Ishikawa (cell line): ENCODE measurements around the gene PRSS2.

Experiments
- CEBPB ChIP-seq: IDR thresholded peaks from 2 replicates; pipeline ENCODE4 v1.6.1; 2012
- EP300 ChIP-seq: IDR thresholded peaks from 2 replicates; pipeline ENCODE4 v1.6.1; 2012; ENCODE audit warnings: borderline replicate concordance
- FOXM1 ChIP-seq: IDR thresholded peaks from 2 replicates; pipeline ENCODE4 v1.6.1; 2012; ENCODE audit warnings: low read depth, borderline replicate concordance
- MAX ChIP-seq: IDR thresholded peaks from 2 replicates; pipeline ENCODE4 v1.6.1; 2012
- NFIC ChIP-seq: IDR thresholded peaks from 2 replicates; pipeline ENCODE4 v1.6.1; 2012
- RAD21 ChIP-seq: IDR thresholded peaks from 2 replicates; pipeline ENCODE4 v1.6.1; 2012; ENCODE audit warnings: low read depth
- TAF1 ChIP-seq: IDR thresholded peaks from 2 replicates; pipeline ENCODE4 v1.6.1; 2012; ENCODE audit warnings: low read depth, mild to moderate bottlenecking
- TCF12 ChIP-seq: IDR thresholded peaks from 2 replicates; pipeline ENCODE4 v1.6.1; 2012; ENCODE audit warnings: low read depth
- YY1 ChIP-seq: IDR thresholded peaks from 2 replicates; pipeline ENCODE4 v1.6.1; 2012; ENCODE audit warnings: low read depth
- TF ChIP-seq, protein P1 (sequence below): IDR thresholded peaks from 2 replicates; pipeline ENCODE4 v1.6.1; 2012; ENCODE audit warnings: low read depth, mild to moderate bottlenecking

- TF ChIP-seq NFIC (no peak), RAD21 (no peak), EP300 (no peak), TAF1 (no peak), FOXM1 (no peak), TCF12 (no peak), YY1 (no peak), MAX (no peak), CEBPB (no peak)
- TF ChIP-seq, protein P1, sequence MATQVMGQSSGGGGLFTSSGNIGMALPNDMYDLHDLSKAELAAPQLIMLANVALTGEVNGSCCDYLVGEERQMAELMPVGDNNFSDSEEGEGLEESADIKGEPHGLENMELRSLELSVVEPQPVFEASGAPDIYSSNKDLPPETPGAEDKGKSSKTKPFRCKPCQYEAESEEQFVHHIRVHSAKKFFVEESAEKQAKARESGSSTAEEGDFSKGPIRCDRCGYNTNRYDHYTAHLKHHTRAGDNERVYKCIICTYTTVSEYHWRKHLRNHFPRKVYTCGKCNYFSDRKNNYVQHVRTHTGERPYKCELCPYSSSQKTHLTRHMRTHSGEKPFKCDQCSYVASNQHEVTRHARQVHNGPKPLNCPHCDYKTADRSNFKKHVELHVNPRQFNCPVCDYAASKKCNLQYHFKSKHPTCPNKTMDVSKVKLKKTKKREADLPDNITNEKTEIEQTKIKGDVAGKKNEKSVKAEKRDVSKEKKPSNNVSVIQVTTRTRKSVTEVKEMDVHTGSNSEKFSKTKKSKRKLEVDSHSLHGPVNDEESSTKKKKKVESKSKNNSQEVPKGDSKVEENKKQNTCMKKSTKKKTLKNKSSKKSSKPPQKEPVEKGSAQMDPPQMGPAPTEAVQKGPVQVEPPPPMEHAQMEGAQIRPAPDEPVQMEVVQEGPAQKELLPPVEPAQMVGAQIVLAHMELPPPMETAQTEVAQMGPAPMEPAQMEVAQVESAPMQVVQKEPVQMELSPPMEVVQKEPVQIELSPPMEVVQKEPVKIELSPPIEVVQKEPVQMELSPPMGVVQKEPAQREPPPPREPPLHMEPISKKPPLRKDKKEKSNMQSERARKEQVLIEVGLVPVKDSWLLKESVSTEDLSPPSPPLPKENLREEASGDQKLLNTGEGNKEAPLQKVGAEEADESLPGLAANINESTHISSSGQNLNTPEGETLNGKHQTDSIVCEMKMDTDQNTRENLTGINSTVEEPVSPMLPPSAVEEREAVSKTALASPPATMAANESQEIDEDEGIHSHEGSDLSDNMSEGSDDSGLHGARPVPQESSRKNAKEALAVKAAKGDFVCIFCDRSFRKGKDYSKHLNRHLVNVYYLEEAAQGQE, result no peak
Observed at GRCh38 chr7:142740786-142741185, 30.0 kb upstream of the PRSS2 start.
